Limb (tissue), 2 donors: ENCODE results near the gene KRT7.
"Not testable (repeated sequence)": the region's sequence is repeated elsewhere in the genome, so short reads cannot be mapped to it uniquely, and the experiment has no call there.

ENCODE experiments used
- DNase-seq, 2 donors: peaks; one replicate each; pipeline ENCODE4 v3.0.0-alpha.2; 2016; ENCODE audit errors: extremely low spot score in 2 of 2

Gene KRT7

DNA sequence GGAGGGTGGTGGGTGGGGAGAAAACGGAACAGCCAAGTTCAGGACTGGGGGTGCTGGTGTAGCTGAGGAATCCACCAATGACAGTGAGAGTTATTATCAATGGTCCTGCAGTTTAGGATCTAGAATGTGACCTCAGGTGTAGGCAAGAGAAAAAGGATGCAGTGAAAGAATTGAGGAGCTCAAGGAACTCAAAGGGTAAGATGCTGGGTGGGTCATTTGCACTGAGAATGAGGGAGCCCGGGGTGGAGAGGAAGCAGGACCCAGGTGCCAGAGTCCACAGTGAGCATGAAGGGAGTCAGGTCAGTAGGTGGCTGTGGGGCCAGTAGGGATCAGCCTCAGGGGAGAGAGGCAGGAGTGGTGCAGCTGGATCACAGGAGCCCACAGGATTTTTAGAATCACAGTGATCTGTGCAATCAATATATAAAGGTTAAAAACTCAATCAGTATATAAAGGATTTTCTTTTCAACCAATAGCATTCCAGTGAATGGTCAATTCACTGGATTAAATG is 3.2 kb upstream of the KRT7 start:
- DNase-seq, result no peak

DNA sequence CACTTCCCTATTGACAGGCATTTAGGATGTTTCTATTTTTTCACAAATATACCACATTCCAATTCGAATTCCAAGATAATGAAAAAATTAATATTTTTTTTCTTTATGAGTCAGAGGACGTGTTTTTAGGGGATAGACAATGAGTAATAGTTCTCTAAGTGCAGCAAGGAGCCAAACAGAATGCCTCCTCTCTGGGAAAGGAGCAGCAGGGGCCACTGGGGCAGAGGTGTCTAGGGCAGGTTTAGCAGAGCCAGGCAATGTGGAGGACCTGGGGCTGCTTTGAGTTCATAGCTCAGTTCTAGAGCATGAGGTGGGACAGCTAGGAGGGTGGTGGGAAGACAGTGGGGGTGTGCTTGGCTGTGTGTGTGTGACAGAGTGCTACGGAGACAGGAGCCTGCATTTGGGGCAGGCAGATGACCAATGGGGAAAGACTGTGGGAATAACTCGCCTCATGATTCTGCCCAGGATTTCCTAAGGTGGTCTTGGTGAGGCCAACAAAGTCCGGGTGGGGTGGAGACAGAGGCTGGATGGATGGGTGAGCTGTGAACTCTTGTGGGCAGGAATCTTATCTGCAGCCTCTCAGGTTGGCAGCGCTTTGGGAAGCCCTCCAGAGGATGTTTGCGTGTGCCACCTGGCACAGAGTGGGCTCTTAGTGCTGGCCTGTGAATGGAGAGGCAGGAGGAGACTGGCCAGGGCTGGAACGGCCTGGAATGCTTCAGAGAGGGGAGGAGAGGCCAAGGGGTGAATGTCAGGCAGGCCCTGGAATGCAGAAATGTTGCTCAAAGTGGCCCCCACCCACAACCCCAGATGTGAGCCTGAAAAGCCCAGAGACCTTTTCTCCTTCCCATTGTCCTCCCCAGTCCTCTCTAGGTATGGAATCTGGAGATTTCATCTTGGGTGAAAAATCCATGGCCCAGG is 2.4 kb upstream of the KRT7 start:
- peak in 1 of 2 donors; percentile 18 for DNase-seq

DNA sequence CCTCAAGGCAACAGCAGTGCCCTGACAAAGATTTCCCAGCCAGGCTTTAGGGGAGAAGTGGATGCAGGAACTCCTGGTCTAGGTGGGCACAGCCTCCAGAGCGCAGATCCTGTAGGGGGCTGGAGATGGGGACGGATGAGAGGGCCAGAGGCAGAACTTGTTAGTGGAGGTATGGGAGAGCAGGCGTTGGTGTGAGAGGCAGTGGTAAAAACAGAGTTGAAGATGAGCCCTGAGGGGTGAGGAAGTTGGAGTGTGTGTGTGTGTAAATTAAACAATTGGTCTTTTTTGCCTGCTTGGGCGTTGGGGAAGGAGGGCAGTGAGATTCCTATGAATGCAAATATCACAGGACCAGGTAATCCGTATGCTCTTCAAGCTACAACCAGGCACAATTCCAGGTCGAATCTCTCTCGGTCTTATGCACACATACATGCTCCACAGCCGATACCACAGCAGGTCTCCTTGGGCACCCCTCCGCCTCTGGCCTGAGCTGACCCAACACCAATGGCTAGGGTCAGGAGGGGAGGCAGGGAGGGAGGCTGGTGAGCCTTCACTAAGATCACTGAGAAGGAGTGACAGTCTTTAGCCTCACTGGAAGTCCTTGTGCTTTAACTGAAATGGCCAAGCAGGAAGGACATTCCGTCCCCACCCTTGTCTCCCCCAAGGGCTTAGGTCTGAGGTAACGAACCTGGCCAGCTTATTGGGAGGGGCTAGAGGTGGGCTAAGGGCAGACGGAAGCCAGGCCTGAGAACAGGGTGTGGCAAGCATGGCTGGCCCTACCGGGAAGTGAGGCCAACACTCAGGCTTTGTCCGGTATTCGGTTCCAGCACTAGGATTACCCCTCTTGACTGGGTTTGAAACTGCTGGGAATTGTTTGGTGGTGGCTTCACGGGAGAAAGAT is 1.5 kb upstream of the KRT7 start:
- no peak for DNase-seq

DNA sequence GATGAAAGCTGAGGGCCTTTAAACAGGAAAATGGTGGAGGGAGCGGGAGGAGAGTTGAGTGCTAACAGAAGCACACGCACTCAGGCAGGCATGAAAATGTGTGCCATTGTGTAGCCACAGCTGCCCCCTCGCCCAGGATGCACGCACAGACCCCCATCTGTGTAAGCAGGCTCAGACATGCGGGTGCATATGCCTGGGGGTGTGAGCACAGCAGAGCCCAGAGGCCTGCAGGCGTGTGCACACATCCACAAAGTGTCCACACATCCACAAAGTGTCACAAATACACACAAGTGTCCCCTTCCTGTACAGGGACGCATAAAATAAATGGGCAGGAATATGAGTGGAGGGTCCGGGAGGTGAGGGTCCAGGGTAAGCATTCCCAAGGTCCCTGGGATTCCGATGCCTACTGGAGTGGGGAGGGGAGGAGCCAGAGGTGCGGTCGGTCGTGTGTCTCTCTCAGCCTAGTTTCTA is 805 bp upstream of the KRT7 start:
- no peak for DNase-seq

DNA sequence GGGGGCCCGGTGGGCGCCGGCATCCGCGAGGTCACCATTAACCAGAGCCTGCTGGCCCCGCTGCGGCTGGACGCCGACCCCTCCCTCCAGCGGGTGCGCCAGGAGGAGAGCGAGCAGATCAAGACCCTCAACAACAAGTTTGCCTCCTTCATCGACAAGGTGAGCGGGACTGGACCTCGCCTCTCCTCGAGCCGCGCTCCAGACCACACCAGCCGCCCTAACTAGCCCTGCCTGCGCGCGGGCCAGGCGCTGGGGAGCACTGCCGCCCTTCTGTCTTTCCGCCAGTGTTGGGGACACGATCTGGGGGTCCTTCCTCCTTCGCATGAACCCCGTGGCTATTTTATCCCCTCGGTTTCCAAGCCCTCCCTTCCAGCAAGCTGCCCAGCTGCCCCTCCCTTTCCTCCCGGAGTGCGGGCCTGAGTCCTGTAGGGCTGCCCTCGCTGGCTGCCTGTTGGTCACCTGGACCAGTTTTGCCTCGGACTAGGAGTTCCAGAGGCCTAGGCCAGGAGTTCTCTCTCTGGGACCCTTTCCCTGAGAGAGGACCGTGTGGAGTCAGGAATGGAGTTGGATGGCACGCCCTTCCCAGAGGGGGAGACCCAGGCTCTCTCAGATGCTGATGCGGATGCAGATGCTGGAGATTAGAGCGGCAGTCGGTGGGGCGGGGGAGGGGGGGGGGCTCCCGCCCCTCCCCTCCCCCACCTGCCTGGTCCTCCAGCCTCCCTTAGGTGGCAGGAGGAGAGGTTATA is 592 bp downstream of the KRT7 start:
- peak in 1 of 2 donors; percentile 32 for DNase-seq

DNA sequence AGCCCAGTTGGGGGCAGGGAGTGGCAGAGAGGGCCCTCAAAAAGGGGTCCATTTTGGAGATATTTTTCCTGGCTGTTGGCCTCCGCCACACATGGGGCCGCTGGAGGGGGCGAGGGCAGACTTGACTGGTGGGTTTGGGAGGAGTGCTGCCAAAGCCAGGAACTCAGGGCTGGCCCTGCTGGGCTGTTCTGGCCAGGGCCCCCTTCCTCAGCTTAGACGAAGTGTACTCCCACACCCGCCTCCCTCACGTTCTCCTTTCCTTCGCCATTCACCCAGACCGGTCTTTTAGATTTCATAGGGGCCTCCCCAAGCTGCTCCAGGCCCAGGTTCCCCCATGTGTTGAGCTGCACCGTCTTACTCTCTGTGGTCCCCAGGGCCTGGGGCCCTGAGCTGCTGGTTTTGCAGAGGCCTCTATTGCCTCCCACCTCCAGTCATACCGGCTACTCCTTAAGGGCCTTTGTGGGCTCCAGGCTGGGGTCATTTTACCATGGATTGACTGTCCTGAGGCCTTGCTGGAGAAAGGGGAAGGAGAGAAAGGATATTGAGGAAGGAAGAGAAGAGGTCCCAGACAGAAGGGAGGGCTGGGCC is 1.3 kb downstream of the KRT7 start:
- peak in 1 of 2 donors; percentile 54 for DNase-seq

DNA sequence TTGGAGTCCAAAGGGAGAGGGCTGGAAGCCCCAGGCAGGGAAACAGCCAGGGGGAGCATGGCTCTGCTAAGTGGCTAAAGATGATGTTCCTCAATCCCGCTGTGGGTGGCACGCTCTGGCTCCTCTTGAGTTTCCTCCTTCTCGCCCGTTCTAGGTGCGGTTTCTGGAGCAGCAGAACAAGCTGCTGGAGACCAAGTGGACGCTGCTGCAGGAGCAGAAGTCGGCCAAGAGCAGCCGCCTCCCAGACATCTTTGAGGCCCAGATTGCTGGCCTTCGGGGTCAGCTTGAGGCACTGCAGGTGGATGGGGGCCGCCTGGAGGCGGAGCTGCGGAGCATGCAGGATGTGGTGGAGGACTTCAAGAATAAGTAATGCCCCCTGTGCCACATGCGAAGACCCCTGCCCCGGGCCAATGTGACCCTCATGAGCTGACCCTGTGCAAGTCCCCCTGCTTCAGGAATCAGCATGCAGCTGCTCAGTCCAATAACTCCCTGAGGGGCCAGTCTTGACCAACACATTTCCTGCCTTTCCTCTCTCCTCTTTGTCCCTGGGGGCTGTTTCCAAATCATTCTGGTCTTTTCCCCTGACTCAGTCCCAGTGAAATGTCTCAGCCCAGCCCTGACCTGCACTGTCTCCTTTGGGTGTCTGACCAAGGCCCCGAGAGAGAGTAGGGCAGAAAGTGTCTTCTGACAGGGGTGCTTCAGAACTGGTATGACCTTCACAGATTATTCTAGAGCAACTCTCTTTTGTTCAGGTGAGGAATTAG is 2.1 kb downstream of the KRT7 start:
- DNase-seq, result peak in 1 of 2 donors; percentile 21

DNA sequence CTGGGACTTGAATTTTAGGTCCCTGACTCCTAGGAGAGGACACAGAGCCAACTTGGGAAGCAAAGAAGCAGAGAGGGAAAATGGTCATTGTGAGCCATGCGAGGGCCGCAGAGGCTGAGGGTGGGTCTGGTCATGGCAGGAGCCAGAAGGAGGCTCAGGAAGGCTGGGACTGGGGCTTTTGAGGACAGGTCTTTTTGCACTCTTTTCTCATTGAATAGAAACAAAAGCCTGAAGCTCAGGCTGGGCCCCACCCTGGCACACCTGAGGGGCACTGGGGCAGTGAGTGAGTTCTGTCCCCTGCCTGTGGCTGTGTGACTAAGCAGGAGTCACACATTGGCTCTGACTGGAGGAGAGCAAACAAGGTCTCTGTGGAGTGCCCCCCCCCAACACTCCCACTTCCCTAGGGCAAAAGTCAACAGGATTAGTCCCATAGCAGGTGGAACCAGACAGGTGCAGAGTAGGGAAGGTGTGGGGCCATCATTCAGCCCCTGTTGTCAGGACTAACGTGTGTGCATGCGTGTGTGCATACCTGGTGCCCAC is 2.8 kb downstream of the KRT7 start:
- DNase-seq, result no peak

DNA sequence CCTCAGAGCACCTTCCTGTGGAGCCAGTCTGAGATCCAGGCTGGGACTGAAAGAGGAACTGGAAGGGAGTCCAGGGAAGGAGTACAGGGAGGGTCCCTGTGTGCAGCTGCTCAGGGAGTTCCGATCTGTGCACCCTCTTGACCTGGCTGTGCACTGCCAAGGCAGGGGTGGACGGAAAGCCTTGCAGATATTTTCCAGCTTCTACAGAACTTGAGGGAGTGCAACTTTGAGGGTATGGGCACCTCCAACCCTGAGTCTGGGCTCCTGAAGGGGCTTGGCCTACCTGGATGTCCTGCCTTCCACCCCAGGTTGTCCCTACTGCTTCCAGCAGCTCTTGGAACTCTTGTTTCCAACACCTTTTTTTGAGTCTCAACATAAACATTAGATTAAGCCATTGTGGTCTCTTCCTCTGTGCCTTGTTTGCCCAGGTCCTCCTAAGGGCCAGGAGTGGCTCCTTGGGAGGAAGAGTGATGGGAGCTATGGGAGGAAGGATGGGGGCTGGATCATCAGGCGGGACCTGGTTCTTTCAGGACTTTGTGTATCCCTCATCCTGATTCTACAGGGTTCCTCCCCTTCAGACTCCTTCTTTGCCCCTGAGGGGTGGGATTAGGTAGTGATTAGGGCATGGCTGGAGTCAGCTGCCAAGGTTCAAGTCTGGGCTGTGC is 3.5 kb downstream of the KRT7 start:
- no peak for DNase-seq

DNA sequence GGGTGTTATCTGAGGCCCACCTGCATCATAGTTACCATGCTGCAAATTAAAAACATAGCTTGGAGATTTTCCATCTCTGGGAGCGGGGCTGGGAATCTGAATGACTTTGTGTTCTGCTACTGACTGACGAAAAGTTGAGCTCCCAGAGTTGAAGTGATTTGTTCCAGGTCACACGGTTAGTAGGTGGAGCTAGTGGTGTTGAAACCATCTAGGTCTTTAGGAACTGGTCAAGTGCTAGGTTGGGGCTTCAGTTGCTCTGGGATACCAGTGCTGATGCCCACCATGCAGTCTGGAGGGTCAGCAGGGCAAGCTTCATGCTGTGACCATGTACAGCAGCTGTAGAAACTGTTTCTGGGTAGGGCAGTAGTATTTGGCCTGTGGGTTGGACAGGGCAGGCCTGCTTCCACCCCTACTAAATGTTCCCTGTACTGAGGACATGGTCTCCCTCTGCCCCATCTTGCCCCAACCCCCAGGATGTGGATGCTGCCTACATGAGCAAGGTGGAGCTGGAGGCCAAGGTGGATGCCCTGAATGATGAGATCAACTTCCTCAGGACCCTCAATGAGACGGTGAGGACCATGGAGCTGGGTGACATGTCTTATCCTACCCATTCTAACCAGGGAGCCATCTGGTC is 5.3 kb downstream of the KRT7 start:
- DNase-seq, result no peak

DNA sequence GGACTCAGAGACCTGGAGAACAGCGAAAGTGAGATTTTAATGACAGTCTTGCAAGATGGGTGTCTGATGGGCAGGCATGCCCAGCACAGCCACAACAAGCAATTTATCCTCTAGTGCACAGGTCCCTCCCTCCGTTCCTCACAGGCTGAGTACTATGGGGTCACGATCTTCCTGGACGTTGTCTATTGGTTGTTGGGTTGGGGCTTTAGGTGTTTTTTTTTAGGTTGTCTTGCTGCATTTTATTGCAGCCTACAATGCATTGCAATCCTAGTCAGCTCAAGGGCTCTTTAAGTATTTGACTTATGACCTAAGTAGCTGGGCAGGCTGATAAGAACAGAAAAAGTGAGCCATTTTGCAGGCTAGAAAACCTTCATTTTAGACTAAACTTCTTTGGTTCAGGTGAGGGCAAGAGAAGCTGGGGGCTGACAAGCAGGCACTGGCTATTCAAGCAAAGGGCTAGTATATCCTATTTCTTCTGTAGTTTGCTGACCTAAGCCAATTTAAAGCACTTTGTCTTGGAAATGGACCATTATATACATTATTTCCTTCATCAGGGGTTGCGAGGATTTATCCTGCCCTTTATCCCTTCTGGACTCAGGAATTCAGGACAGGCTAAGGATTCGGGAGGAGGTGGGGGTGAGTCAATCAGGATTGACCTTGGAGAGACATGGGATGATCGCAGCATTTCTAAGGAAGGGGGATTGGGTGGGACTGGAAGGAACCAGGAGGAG is 6.0 kb downstream of the KRT7 start:
- DNase-seq, result no peak

DNA sequence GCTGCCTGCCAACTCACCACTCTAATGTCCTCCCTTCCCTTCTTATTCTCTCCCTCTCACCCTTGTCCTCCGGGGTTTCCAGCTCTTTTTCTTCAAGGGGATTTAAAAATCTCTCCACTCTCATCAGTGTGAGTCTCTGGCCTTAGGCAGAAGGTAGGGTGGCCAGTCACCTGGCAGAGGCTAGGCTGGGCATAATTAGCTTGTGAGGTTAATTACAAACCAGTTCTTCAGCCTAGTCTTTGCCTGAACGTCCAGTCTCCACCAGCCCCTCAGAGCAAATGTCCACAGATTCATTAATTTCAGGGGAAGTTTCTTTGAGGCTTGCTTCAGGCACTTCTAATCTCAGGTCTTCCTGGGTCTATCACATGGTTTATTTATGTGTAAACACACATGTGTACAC is 6.7 kb downstream of the KRT7 start:
- DNase-seq, result no peak

DNA sequence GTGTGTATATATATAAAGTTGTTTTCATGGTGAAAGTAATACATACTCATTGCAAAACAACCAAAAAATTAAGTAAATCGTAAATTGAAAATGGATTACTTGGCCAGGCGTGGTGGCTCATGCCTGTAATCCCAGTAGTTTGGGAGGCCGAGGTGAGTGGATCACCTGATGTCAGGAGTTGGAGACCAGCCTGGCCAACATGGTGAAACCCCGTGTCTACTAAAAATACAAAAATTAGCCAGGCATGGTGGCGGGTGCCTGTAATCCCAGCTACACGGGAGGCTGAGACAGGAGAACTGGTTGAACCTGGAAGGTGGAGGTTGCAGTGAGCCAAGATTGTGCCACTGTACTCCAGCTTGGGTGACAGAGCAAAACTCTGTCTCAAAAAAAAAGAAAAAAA is 7.2 kb downstream of the KRT7 start:
- not testable (repeated sequence) for DNase-seq

DNA sequence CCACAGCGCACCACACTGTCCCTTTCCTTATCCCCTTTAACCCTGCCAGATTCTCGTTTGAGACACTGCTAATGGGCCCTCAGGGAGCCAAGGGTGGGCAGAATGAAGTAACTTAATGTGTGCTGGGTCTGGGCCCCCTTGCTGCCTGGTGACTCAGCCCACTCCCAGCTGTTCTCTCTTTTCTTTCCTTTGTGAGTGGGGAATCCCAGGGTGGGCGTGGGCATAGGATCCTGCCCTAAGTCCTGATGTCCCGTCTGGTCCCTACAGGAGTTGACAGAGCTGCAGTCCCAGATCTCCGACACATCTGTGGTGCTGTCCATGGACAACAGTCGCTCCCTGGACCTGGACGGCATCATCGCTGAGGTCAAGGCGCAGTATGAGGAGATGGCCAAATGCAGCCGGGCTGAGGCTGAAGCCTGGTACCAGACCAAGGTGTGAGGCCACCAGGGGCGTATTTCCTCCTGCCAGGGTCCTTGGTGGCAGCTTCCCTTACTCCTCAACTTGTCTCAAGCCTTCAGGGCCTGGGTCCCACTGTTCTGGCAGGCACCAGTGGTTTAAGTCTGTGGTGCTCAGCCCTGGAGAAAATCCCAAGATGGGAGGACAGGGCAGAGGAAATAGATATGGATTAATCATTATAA is 8.3 kb downstream of the KRT7 start:
- peak in 1 of 2 donors; percentile 11 for DNase-seq

DNA sequence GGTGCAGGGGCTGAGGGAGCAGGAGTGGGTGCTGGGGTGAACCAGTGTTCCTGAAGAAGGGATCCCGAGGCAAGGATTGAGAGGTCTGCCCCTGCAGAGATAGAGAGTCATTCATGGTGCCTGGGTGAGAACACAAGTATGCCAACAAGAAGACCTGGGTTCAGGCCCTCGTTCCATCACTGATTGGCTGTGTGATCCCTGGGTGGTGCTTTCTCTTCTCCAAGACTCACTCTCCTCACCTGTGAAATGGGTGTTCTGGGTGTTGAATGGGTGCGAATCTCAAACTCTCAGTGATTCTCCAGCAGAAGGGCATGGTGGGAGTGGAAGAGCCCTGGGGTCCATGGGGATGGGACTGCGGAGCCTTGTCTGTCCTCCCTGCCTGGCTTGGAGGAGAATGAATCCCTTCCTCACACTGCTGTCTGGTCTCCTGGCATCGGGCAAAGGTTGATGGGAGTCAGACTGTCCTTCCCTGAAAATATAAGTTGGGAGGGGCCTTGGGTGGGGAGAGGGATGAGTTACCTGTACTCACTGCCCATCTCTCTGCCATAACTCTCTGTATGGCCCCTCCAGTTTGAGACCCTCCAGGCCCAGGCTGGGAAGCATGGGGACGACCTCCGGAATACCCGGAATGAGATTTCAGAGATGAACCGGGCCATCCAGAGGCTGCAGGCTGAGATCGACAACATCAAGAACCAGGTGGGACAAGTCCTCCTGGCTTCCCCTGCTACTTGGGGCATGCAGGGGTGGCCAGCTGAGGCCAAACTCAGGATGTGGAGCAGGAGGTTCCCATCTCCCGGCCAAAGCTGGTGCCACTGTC is 9.6 kb downstream of the KRT7 start:
- no peak for DNase-seq

DNA sequence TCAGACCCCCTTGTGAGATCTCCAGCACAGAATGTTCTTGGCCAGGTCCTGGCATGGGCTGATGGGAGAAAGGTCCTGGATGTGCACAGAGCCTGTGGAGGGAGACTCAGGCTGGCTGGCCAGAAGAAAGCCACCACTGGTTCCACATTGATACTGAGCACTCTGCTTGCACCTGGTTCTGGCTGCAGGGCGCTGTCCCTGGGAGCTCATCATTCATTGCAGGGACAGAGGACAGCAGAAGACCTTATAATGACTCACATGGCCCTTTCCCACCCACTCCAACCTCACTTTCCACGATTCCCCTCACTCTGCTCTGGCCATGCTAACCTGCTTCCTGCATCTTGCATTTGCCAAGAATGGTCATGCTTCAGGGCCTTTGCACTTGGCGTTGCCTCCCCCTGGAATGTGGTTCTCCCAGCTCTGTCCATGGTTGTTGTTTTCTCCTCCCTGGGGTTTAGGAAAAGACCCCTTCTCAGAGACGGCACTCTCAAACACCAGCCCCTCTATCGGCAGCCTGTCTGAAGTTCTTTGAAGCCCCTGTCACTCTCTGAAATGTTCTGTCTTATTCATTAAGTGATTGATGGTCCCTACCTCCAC is 10.3 kb downstream of the KRT7 start:
- peak in 1 of 2 donors; percentile 53 for DNase-seq
